Neural progenitor cell (in vitro differentiated cells): ENCODE results near the gene CD58. TPM values are rescaled to one million over a fixed set of nuclear protein-coding genes. Genes with fewer than 3 reads are reported as not detected.

ENCODE experiments used
- DNase-seq: peaks from one replicate; pipeline ENCODE4 v3.0.0-alpha.2; 2016; ENCODE audit warnings: low spot score
- H2AFZ ChIP-seq: fragments of 200-600 bp; sonication (generic); replicated peaks from 2 replicates; pipeline ENCODE4 v1.6.1; 2016; ENCODE audit warnings: antibody characterized with exemption
- H3F3A ChIP-seq: fragments of 200-600 bp; sonication (generic); 2 replicates; pipeline ENCODE4 v1.6.1; 2016; ENCODE audit warnings: antibody characterized with exemption, low read depth
- H3K27ac ChIP-seq: fragments of 200-600 bp; sonication (generic); 2 replicates; pipeline ENCODE4 v1.5.1; 2016; ENCODE audit warnings: mild to moderate bottlenecking
- H3K27me3 ChIP-seq: fragments of 200-600 bp; sonication (generic); 2 replicates; pipeline ENCODE4 v1.6.1; 2016; ENCODE audit warnings: mild to moderate bottlenecking, moderate library complexity
- H3K36me3 ChIP-seq: fragments of 200-600 bp; sonication (generic); 2 replicates; pipeline ENCODE4 v1.5.1; 2016
- H3K4me1 ChIP-seq: fragments of 200-600 bp; sonication (generic); 2 replicates; pipeline ENCODE4 v1.6.1; 2016; ENCODE audit warnings: mixed run types
- H3K4me2 ChIP-seq: fragments of 200-600 bp; sonication (generic); 2 replicates; pipeline ENCODE4 v1.6.1; 2016
- H3K4me3 ChIP-seq: fragments of 200-600 bp; sonication (generic); 2 replicates; pipeline ENCODE4 v1.5.1; 2016
- H3K79me2 ChIP-seq: fragments of 200-600 bp; sonication (generic); 2 replicates; pipeline ENCODE4 v1.6.1; 2016; ENCODE audit warnings: low read depth
- H3K9ac ChIP-seq: fragments of 200-600 bp; sonication (generic); 2 replicates; pipeline ENCODE4 v1.6.1; 2016
- H3K9me3 ChIP-seq: fragments of 200-600 bp; sonication (generic); 2 replicates; pipeline ENCODE4 v1.5.1; 2016; ENCODE audit warnings: low read depth
- H4K20me1 ChIP-seq: fragments of 200-600 bp; sonication (generic); 2 replicates; pipeline ENCODE4 v1.6.1; 2016; ENCODE audit warnings: low read depth
- H3K27ac Mint-ChIP-seq: 3 replicates; pipeline ENCODE4 v1.8.0; 2021; ENCODE audit warnings: mixed read lengths
- H3K27me3 Mint-ChIP-seq: 2 replicates; pipeline ENCODE4 v1.8.0; 2022; ENCODE audit warnings: low read depth, mild to moderate bottlenecking, inconsistent platforms, moderate library complexity, mixed read lengths; ENCODE audit not compliant: insufficient read depth
- H3K36me3 Mint-ChIP-seq: 3 replicates; pipeline ENCODE4 v1.8.0; 2021; ENCODE audit warnings: mixed read lengths
- H3K4me1 Mint-ChIP-seq: 3 replicates; pipeline ENCODE4 v1.8.0; 2021; ENCODE audit warnings: mixed read lengths
- H3K4me3 Mint-ChIP-seq: 3 replicates; pipeline ENCODE4 v1.8.0; 2021; ENCODE audit warnings: mild to moderate bottlenecking, moderate library complexity, mixed read lengths
- H3K9me3 Mint-ChIP-seq: 3 replicates; pipeline ENCODE4 v1.8.0; 2020; ENCODE audit warnings: mixed read lengths
- EZH2 ChIP-seq: fragments of 200-600 bp; sonication (generic); IDR thresholded peaks from 2 replicates; pipeline ENCODE4 v1.6.1; 2017; ENCODE audit warnings: antibody characterized with exemption, mild to moderate bottlenecking, moderate library complexity
- EZH2phosphoT487 ChIP-seq: fragments of 200-600 bp; sonication (generic); IDR thresholded peaks from 2 replicates; pipeline ENCODE4 v1.6.1; 2017; ENCODE audit warnings: antibody characterized with exemption
- total RNA-seq: library from RNA; depleted of rRNA; stranded (reverse); fragments of >200 nt; gene quantifications from 2 replicates; pipeline ENCODE4 v1.2.3, GENCODE V29; 2015; ENCODE audit warnings: low replicate concordance
- TF ChIP-seq, protein P1 (sequence below): fragments of 200-600 bp; sonication (generic); IDR thresholded peaks from 2 replicates; pipeline ENCODE4 v1.5.1; 2017; ENCODE audit warnings: antibody characterized with exemption, mild to moderate bottlenecking

Gene CD58
- total RNA-seq, 1 donor from 2014 or later = 14.6 TPM

DNA sequence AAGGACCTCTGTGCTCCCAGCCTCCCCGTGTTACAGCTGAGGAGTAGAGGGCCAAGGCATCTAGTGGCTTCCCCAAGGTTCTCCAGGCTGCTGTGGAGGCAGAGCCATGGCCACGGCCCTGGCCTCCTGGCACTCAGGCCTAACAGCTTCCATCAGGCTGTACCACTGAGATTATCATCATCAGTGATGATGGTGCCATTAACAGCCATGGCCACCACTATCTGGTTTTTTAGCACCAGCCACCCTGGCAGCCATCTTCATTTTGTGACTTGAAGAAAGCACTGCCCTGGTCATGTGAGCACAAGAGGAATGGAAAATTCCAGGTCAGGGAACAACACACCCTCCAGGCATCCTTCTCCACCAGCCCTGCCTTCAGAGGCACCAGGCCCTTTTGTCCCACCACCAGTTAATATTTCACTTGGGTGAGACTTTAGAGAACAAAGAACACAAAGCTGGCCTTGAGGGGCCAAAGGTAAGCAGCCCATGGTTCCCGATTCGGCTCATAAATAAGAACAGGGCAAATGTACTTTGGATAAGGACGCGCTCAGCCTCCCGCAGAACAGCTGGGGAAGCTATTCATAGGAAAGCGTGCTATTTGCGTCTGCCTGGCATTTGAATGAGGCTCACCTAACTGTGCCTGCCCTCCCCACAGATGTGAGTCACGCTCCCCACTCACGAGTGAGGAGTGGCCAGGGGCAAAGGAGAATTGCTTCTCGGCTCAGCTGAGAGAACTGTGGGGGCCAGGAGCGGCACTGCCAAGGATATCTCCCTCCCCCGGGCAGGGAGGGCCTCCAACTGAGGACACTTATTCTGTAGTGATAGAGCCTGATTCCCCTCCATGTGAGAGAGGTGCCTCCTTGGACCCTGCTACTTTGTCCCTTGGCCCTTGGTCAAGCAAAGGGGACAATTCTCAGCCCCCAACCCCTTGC, 95.6 kb downstream of the CD58 start:
- Mint-ChIP-seq H3K9me3 (no peaks in the 10 kb centered on the region), H3K27me3 (peaks cover 3% of the 10 kb centered on the region), H3K4me3 (no peak overlapping the region), H3K36me3 (no peaks in the 10 kb centered on the region), H3K27ac (no peak overlapping the region), H3K4me1 (peaks cover 18% of the 10 kb centered on the region)
- Histone ChIP-seq H3K9me3 (no peaks in the 10 kb centered on the region), H3K27me3 (no peaks in the 10 kb centered on the region), H3F3A (no peaks in the 10 kb centered on the region), H3K4me1 (peaks cover 9% of the 10 kb centered on the region), H3K36me3 (no peaks in the 10 kb centered on the region), H2AFZ (no peak overlapping the region), H3K79me2 (no peaks in the 10 kb centered on the region), H4K20me1 (no peaks in the 10 kb centered on the region), H3K4me2 (no peak overlapping the region), H3K9ac (no peak overlapping the region), H3K4me3 (no peak overlapping the region), H3K27ac (no peak overlapping the region)
- DNase-seq = no peak
- no peak for TF ChIP-seq EZH2phosphoT487
- TF ChIP-seq EZH2 = no peak
- TF ChIP-seq, protein P1, sequence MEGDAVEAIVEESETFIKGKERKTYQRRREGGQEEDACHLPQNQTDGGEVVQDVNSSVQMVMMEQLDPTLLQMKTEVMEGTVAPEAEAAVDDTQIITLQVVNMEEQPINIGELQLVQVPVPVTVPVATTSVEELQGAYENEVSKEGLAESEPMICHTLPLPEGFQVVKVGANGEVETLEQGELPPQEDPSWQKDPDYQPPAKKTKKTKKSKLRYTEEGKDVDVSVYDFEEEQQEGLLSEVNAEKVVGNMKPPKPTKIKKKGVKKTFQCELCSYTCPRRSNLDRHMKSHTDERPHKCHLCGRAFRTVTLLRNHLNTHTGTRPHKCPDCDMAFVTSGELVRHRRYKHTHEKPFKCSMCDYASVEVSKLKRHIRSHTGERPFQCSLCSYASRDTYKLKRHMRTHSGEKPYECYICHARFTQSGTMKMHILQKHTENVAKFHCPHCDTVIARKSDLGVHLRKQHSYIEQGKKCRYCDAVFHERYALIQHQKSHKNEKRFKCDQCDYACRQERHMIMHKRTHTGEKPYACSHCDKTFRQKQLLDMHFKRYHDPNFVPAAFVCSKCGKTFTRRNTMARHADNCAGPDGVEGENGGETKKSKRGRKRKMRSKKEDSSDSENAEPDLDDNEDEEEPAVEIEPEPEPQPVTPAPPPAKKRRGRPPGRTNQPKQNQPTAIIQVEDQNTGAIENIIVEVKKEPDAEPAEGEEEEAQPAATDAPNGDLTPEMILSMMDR = no peak

- TF ChIP-seq, protein P1 = no peak
- TF ChIP-seq EZH2 (no peak), EZH2phosphoT487 (no peak)
- no peak for DNase-seq
- peaks cover 4% of the 10 kb centered on the region for H3K4me1 ChIP-seq
- Mint-ChIP-seq H3K4me3 (no peak overlapping the region), H3K27me3 (no peaks in the 10 kb centered on the region), H3K27ac (no peak overlapping the region), H3K36me3 (no peaks in the 10 kb centered on the region), H3K4me1 (peaks cover 14% of the 10 kb centered on the region), H3K9me3 (no peaks in the 10 kb centered on the region)
- no peaks in the 10 kb centered on the region for H4K20me1 ChIP-seq
- no peaks in the 10 kb centered on the region for H3F3A ChIP-seq
- no peaks in the 10 kb centered on the region for H3K36me3 ChIP-seq
- no peaks in the 10 kb centered on the region for H3K9me3 ChIP-seq
- H3K4me3 ChIP-seq = no peak overlapping the region
- no peaks in the 10 kb centered on the region for H3K27me3 ChIP-seq
- H3K4me2 ChIP-seq = no peak overlapping the region
- H3K27ac ChIP-seq = no peak overlapping the region
- H3K9ac ChIP-seq = no peak overlapping the region
- H2AFZ ChIP-seq = no peak overlapping the region
- no peaks in the 10 kb centered on the region for H3K79me2 ChIP-seq
These were observed 98.3 kb downstream of the CD58 start for GRCh38 chr1:116472431-116472961.

- H3K36me3 Mint-ChIP-seq = no peaks in the 10 kb centered on the region
- no peaks in the 10 kb centered on the region for H3K36me3 ChIP-seq
- H3K27me3 Mint-ChIP-seq = no peaks in the 10 kb centered on the region
- H3K9ac ChIP-seq = no peak overlapping the region
- H3K9me3 ChIP-seq = no peaks in the 10 kb centered on the region
- TF ChIP-seq EZH2 (no peak), EZH2phosphoT487 (no peak)
- TF ChIP-seq, protein P1 = no peak
- no peaks in the 10 kb centered on the region for H4K20me1 ChIP-seq
- peak overlapping the region; percentile 74 for H3K27ac Mint-ChIP-seq
- H3K4me3 ChIP-seq = no peak overlapping the region
- no peaks in the 10 kb centered on the region for H3K27me3 ChIP-seq
- no peak overlapping the region for H3K4me3 Mint-ChIP-seq
- H3K4me1 ChIP-seq = peaks cover 4% of the 10 kb centered on the region
- H3K4me1 Mint-ChIP-seq = peaks cover 14% of the 10 kb centered on the region
- no peaks in the 10 kb centered on the region for H3K9me3 Mint-ChIP-seq
- H3K79me2 ChIP-seq = no peaks in the 10 kb centered on the region
- H3F3A ChIP-seq = no peaks in the 10 kb centered on the region
- no peak overlapping the region for H3K4me2 ChIP-seq
- no peak for DNase-seq
- no peak overlapping the region for H3K27ac ChIP-seq
- H2AFZ ChIP-seq = no peak overlapping the region
These were observed 99.6 kb downstream of the CD58 start for GRCh38 chr1:116471241-116471640.
